ENCODE results near the gene TKT. TPM values are rescaled to one million over a fixed set of nuclear protein-coding genes. Genes with fewer than 3 reads are reported as not detected.

Gene TKT
- total RNA-seq, 1 experiment from 2014 or later = 650 TPM

DNA sequence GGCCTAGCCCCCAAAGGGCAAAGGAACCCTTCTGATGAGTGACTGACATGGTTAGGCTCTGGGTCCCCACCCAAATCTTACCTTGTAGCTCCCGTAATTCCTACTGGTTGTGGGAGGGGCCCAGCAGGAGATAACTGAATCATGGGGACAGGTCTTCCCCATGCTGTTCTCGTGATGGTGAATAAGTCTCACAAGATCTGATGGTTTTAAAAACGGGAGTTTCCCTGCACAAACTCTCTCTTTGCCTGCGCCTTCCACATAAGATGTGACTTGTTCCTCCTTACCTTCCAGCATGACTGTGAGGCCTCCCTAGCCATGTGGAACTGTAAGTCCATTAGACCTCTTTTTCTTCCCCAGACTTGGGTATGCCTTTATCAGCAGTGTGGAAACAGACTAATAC lies 16.9 kb downstream of the TKT start:
- no peak overlapping the region for H3K9ac ChIP-seq (ENCODE audit: extremely low read depth, insufficient read length, low read length)
- H2BK20ac ChIP-seq (ENCODE audit: low read depth, low read length, poor library complexity, severe bottlenecking) = no peak overlapping the region
- Mint-ChIP-seq H3K36me3 (ENCODE audit: insufficient read depth in 1 of 3, low read depth in 3 of 3) (peaks cover 61 to 84% (median 84%) of the 10 kb centered on the region in 3 experiments), H3K27ac (peak overlapping the region in 2 of 3 experiments; percentile 76 to 93; a peak in 4 of 7 replicates), H3K4me3 (no peak overlapping the region), H3K4me1 (peaks cover 17 to 18% of the 10 kb centered on the region in 2 experiments), H3K27me3 (ENCODE audit: low read depth) (no peaks in the 10 kb centered on the region), H3K9me3 (no peaks in the 10 kb centered on the region)
- no peak overlapping the region for H3K27ac ChIP-seq (ENCODE audit: insufficient read length, low read depth, low read length)
- H4K5ac ChIP-seq (ENCODE audit: insufficient read length, low read depth, low read length) = no peak overlapping the region
- H3K14ac ChIP-seq (ENCODE audit: insufficient read depth, low read length) = no peak overlapping the region
- H2BK12ac ChIP-seq (ENCODE audit: insufficient read length, low read depth, low read length) = no peak overlapping the region
- no peak overlapping the region for H3K23ac ChIP-seq (ENCODE audit: insufficient read length, low read depth, low read length)
- no peaks in the 10 kb centered on the region for H3K9me3 ChIP-seq (ENCODE audit: control insufficient read depth, low read depth, low read length)
- peaks cover 3% of the 10 kb centered on the region; the same call in 1 of the 2 replicates for H3K4me1 ChIP-seq (ENCODE audit: insufficient read depth, low read length)
- no peak overlapping the region for H3K56ac ChIP-seq (ENCODE audit: insufficient read length, low read depth, low read length)
- peaks cover 25% of the 10 kb centered on the region for H3K79me1 ChIP-seq (ENCODE audit: insufficient read depth, low read depth, low read length, poor library complexity, severe bottlenecking)
- TF ChIP-seq, protein P1, sequence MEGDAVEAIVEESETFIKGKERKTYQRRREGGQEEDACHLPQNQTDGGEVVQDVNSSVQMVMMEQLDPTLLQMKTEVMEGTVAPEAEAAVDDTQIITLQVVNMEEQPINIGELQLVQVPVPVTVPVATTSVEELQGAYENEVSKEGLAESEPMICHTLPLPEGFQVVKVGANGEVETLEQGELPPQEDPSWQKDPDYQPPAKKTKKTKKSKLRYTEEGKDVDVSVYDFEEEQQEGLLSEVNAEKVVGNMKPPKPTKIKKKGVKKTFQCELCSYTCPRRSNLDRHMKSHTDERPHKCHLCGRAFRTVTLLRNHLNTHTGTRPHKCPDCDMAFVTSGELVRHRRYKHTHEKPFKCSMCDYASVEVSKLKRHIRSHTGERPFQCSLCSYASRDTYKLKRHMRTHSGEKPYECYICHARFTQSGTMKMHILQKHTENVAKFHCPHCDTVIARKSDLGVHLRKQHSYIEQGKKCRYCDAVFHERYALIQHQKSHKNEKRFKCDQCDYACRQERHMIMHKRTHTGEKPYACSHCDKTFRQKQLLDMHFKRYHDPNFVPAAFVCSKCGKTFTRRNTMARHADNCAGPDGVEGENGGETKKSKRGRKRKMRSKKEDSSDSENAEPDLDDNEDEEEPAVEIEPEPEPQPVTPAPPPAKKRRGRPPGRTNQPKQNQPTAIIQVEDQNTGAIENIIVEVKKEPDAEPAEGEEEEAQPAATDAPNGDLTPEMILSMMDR (conservative IDR thresholded peaks at IDR 0.05) = no peak
- H4K8ac ChIP-seq (replicated peaks; ENCODE audit: insufficient read length, low read depth, low read length) = no peak overlapping the region
- H3K23me2 ChIP-seq (ENCODE audit: insufficient read length, low read depth, low read length, poor library complexity, severe bottlenecking) = no peaks in the 10 kb centered on the region
- H3K79me2 ChIP-seq (ENCODE audit: insufficient read depth, low read length) = peaks cover 20% of the 10 kb centered on the region; the same call in 1 of the 2 replicates
- no peak overlapping the region for H4K91ac ChIP-seq (ENCODE audit: insufficient read length, low read depth, low read length)
- no peak overlapping the region for H3K4me2 ChIP-seq (ENCODE audit: insufficient read depth, insufficient read length, low read length)
- no peak overlapping the region for H3K18ac ChIP-seq (ENCODE audit: insufficient read length, low read depth, low read length)
- DNase-seq = no peak
- no peak overlapping the region for H3K4ac ChIP-seq (ENCODE audit: low read depth, low read length)
- H2BK5ac ChIP-seq (ENCODE audit: insufficient read length, low read length) = no peak overlapping the region
- no CpG with 5 or more reads among the region's 4 CpGs for WGBS (ENCODE audit: extremely low coverage, insufficient read length, low lambda C conversion rate)
- H3T11ph ChIP-seq (ENCODE audit: low read length) = no peak overlapping the region
- H2AK5ac ChIP-seq (ENCODE audit: insufficient read length, low read length) = no peak overlapping the region
- no peaks in the 10 kb centered on the region for H3K27me3 ChIP-seq (ENCODE audit: insufficient read depth, low read length)
- no peak overlapping the region for H2AFZ ChIP-seq (ENCODE audit: low read length)
- no peaks in the 10 kb centered on the region for H4K20me1 ChIP-seq (ENCODE audit: control insufficient read depth, insufficient read depth, insufficient read length)
- H2BK120ac ChIP-seq (ENCODE audit: low read depth, low read length, poor library complexity, severe bottlenecking) = no peak overlapping the region
- H2BK15ac ChIP-seq (ENCODE audit: low read depth, low read length) = no peak overlapping the region
